Activated T-cell treated with anti-CD3 and anti-CD28 coated beads, Interleukin-2, amount 50 U/mL, for 4 hours (primary cell): ENCODE data around the gene CTNND2. TPM values are rescaled to one million over a fixed set of nuclear protein-coding genes. Genes with fewer than 3 reads are reported as not detected.

ENCODE experiments used
- ATAC-seq, 2 donors: fragments of 200-7000 bp; cut with Tn5 transposase; one replicate each; pipeline ENCODE4 v1.10.0; 2021
- DNase-seq: peaks from one replicate; pipeline ENCODE4 v3.0.0-alpha.2; 2020
- H3K27me3 Mint-ChIP-seq: one replicate; pipeline ENCODE4 v1.8.0; 2021; ENCODE audit warnings: low read depth, mixed read lengths
- H3K36me3 Mint-ChIP-seq: one replicate; pipeline ENCODE4 v1.8.0; 2022; ENCODE audit warnings: mixed read lengths; ENCODE audit not compliant: insufficient read depth
- H3K4me1 Mint-ChIP-seq: one replicate; pipeline ENCODE4 v1.8.0; 2021; ENCODE audit warnings: low read depth, mixed read lengths
- H3K4me3 Mint-ChIP-seq: one replicate; pipeline ENCODE4 v1.8.0; 2021; ENCODE audit warnings: mild to moderate bottlenecking, moderate library complexity, mixed read lengths
- H3K9me3 Mint-ChIP-seq: one replicate; pipeline ENCODE4 v1.8.0; 2021; ENCODE audit warnings: mixed read lengths
- total RNA-seq, 3 donors: library from RNA; stranded (reverse); gene quantifications; one replicate each; pipeline ENCODE4 v1.2.1, GENCODE V29; 2021

CTNND2 gene
- total RNA-seq: not detected

GRCh38 chr5:11904265-11904906 lies at the start of gene CTNND2:
Gene CTNND2 (minus strand): TSS chr5:11904446. CDS start chr5:11903853, 593 bp downstream.
- no peak for DNase-seq
- peaks cover 3% of the 10 kb centered on the region for H3K9me3 Mint-ChIP-seq

GRCh38 chr5:11946317-11946716 lies 42.1 kb upstream of the CTNND2 start:
- ATAC-seq (no peak), DNase-seq (no peak)
- H3K4me1 Mint-ChIP-seq: no peaks in the 10 kb centered on the region
- H3K4me3 Mint-ChIP-seq: no peak overlapping the region
- H3K27me3 Mint-ChIP-seq: no peaks in the 10 kb centered on the region
- no peaks in the 10 kb centered on the region for H3K36me3 Mint-ChIP-seq
- H3K9me3 Mint-ChIP-seq: no peaks in the 10 kb centered on the region

More at GRCh38 chr5:11904265-11904906, at the start of gene CTNND2:
- Mint-ChIP-seq H3K27me3 (peaks cover 35% of the 10 kb centered on the region), H3K4me3 (no peak within 1 kb of the TSS), H3K36me3 (no peaks in the 10 kb centered on the region), H3K4me1 (peaks cover 2% of the 10 kb centered on the region)
- no peak for ATAC-seq

- no peaks in the 10 kb centered on the region for H3K36me3 Mint-ChIP-seq
- no peaks in the 10 kb centered on the region for H3K27me3 Mint-ChIP-seq
- no peaks in the 10 kb centered on the region for H3K4me1 Mint-ChIP-seq
- no peak overlapping the region for H3K4me3 Mint-ChIP-seq
- DNase-seq (no peak), ATAC-seq (peak in 1 of 2 donors; percentile 18)
- peaks cover 8% of the 10 kb centered on the region for H3K9me3 Mint-ChIP-seq
These were observed 37.3 kb upstream of the CTNND2 start for GRCh38 chr5:11941566-11941965.

- H3K4me3 Mint-ChIP-seq: no peak overlapping the region
- peaks cover 16% of the 10 kb centered on the region for H3K9me3 Mint-ChIP-seq
- DNase-seq (no peak), ATAC-seq (no peak)
- H3K36me3 Mint-ChIP-seq: no peaks in the 10 kb centered on the region
- no peaks in the 10 kb centered on the region for H3K4me1 Mint-ChIP-seq
- H3K27me3 Mint-ChIP-seq: no peaks in the 10 kb centered on the region
These were observed 27.4 kb upstream of the CTNND2 start for GRCh38 chr5:11931638-11932037.

- ATAC-seq (no peak), DNase-seq (no peak)
- Mint-ChIP-seq H3K9me3 (peaks cover 16% of the 10 kb centered on the region), H3K4me3 (no peak overlapping the region), H3K36me3 (no peaks in the 10 kb centered on the region), H3K4me1 (no peaks in the 10 kb centered on the region), H3K27me3 (no peaks in the 10 kb centered on the region)
These were observed 24.7 kb upstream of the CTNND2 start for GRCh38 chr5:11928909-11929308.

- Mint-ChIP-seq H3K9me3 (peaks cover 16% of the 10 kb centered on the region), H3K4me3 (no peak overlapping the region), H3K27me3 (no peaks in the 10 kb centered on the region), H3K36me3 (no peaks in the 10 kb centered on the region), H3K4me1 (no peaks in the 10 kb centered on the region)
- DNase-seq (no peak), ATAC-seq (no peak)
These were observed 21.5 kb upstream of the CTNND2 start for GRCh38 chr5:11925701-11926100.

GRCh38 chr5:11922394-11922793 lies 18.1 kb upstream of the CTNND2 start:
- peaks cover 17% of the 10 kb centered on the region for H3K9me3 Mint-ChIP-seq
- H3K27me3 Mint-ChIP-seq: no peaks in the 10 kb centered on the region
- no peak for ATAC-seq
- H3K36me3 Mint-ChIP-seq: no peaks in the 10 kb centered on the region
- H3K4me1 Mint-ChIP-seq: no peaks in the 10 kb centered on the region
- no peak for DNase-seq
- no peak overlapping the region for H3K4me3 Mint-ChIP-seq

GRCh38 chr5:11918463-11919045 lies 14.3 kb upstream of the CTNND2 start:
- ATAC-seq (no peak), DNase-seq (no peak)
- H3K9me3 Mint-ChIP-seq: peaks cover 12% of the 10 kb centered on the region
- H3K4me1 Mint-ChIP-seq: no peaks in the 10 kb centered on the region
- H3K4me3 Mint-ChIP-seq: no peak overlapping the region
- no peaks in the 10 kb centered on the region for H3K27me3 Mint-ChIP-seq
- H3K36me3 Mint-ChIP-seq: no peaks in the 10 kb centered on the region

- H3K9me3 Mint-ChIP-seq: no peaks in the 10 kb centered on the region
These were observed 5.2 kb upstream of the CTNND2 start for GRCh38 chr5:11909471-11909870.

GRCh38 chr5:11906497-11906896 lies 2.3 kb upstream of the CTNND2 start:
- Mint-ChIP-seq H3K4me3 (no peak overlapping the region), H3K36me3 (no peaks in the 10 kb centered on the region)
- ATAC-seq: no peak

More at GRCh38 chr5:11909471-11909870, 5.2 kb upstream of the CTNND2 start:
- Mint-ChIP-seq H3K27me3 (peaks cover 16% of the 10 kb centered on the region), H3K4me1 (no peaks in the 10 kb centered on the region), H3K36me3 (no peaks in the 10 kb centered on the region), H3K4me3 (no peak overlapping the region)
- ATAC-seq (no peak), DNase-seq (no peak)

GRCh38 chr5:11905206-11905605 lies 960 bp upstream of the CTNND2 start:
- peaks cover 35% of the 10 kb centered on the region for H3K27me3 Mint-ChIP-seq
- no peaks in the 10 kb centered on the region for H3K36me3 Mint-ChIP-seq
- H3K9me3 Mint-ChIP-seq: peaks cover 3% of the 10 kb centered on the region
- no peak overlapping the region for H3K4me3 Mint-ChIP-seq
- H3K4me1 Mint-ChIP-seq: peaks cover 2% of the 10 kb centered on the region
- DNase-seq (no peak), ATAC-seq (no peak)

More at GRCh38 chr5:11906497-11906896, 2.3 kb upstream of the CTNND2 start:
- no peak for DNase-seq
- H3K9me3 Mint-ChIP-seq: peaks cover 3% of the 10 kb centered on the region
- H3K4me1 Mint-ChIP-seq: peaks cover 2% of the 10 kb centered on the region
- peaks cover 34% of the 10 kb centered on the region for H3K27me3 Mint-ChIP-seq

- Mint-ChIP-seq H3K36me3 (no peaks in the 10 kb centered on the region), H3K9me3 (peaks cover 3% of the 10 kb centered on the region), H3K4me3 (no peak overlapping the region), H3K27me3 (peaks cover 35% of the 10 kb centered on the region), H3K4me1 (peaks cover 2% of the 10 kb centered on the region)
- ATAC-seq (peak; percentile 50 to 61), DNase-seq (no peak)
These were observed 507 bp downstream of the CTNND2 start for GRCh38 chr5:11903614-11904264.

- Mint-ChIP-seq H3K27me3 (peaks cover 35% of the 10 kb centered on the region), H3K4me1 (peaks cover 2% of the 10 kb centered on the region), H3K36me3 (no peaks in the 10 kb centered on the region), H3K4me3 (no peak overlapping the region), H3K9me3 (peaks cover 3% of the 10 kb centered on the region)
- peak in 1 of 2 donors; percentile 27 for ATAC-seq
- no peak for DNase-seq
These were observed 1.1 kb downstream of the CTNND2 start for GRCh38 chr5:11903121-11903613.

GRCh38 chr5:11902201-11902619 lies 2.0 kb downstream of the CTNND2 start:
- no peak for DNase-seq
- Mint-ChIP-seq H3K9me3 (peaks cover 3% of the 10 kb centered on the region), H3K4me1 (peaks cover 2% of the 10 kb centered on the region)

More at GRCh38 chr5:11902201-11902619, 2.0 kb downstream of the CTNND2 start:
- H3K4me3 Mint-ChIP-seq: no peak overlapping the region
- H3K27me3 Mint-ChIP-seq: peaks cover 35% of the 10 kb centered on the region
- ATAC-seq: no peak
- H3K36me3 Mint-ChIP-seq: no peaks in the 10 kb centered on the region
